AG08395 (cell line): ENCODE measurements around the gene ANO1.

ENCODE experiments used
- DNase-seq: peaks from one replicate; pipeline ENCODE4 v3.0.0; 2012; ENCODE audit warnings: mixed read lengths, low spot score

ANO1 gene

GRCh38 chr11:70116386-70117065 lies 38.4 kb downstream of the ANO1 start:
- DNase-seq = no peak

- no peak for DNase-seq
Measured at GRCh38 chr11:70117567-70118145, 39.5 kb downstream of the ANO1 start.

GRCh38 chr11:70118642-70119041 lies 40.5 kb downstream of the ANO1 start:
- DNase-seq = no peak

GRCh38 chr11:70119502-70119901 lies 41.4 kb downstream of the ANO1 start:
- DNase-seq = no peak

- no peak for DNase-seq
Measured at GRCh38 chr11:70120674-70121073, 42.6 kb downstream of the ANO1 start.

- DNase-seq = no peak
Measured at GRCh38 chr11:70122490-70123198, 44.5 kb downstream of the ANO1 start.

- DNase-seq = no peak
Measured at GRCh38 chr11:70123711-70124110, 45.6 kb downstream of the ANO1 start.

GRCh38 chr11:70124321-70125000 lies 46.3 kb downstream of the ANO1 start:
- DNase-seq = no peak

- no peak for DNase-seq
Measured at GRCh38 chr11:70126494-70126893, 48.4 kb downstream of the ANO1 start.

- no peak for DNase-seq
Measured at GRCh38 chr11:70127653-70128434, 49.7 kb downstream of the ANO1 start.

GRCh38 chr11:70128435-70128906 lies 50.4 kb downstream of the ANO1 start:
- peak; percentile 11 for DNase-seq

- DNase-seq = no peak
Measured at GRCh38 chr11:70129051-70129592, 51.0 kb downstream of the ANO1 start.

- no peak for DNase-seq
Measured at GRCh38 chr11:70130636-70131035, 52.5 kb downstream of the ANO1 start.

- DNase-seq = no peak
Measured at GRCh38 chr11:70131606-70132190, 53.6 kb downstream of the ANO1 start.

- no peak for DNase-seq
Measured at GRCh38 chr11:70132641-70133040, 54.5 kb downstream of the ANO1 start.

- no peak for DNase-seq
Measured at GRCh38 chr11:70133771-70134335, 55.7 kb downstream of the ANO1 start.

- DNase-seq = no peak
Measured at GRCh38 chr11:70134490-70134889, 56.4 kb downstream of the ANO1 start.

- DNase-seq = no peak
Measured at GRCh38 chr11:70135142-70135541, 57.0 kb downstream of the ANO1 start.

GRCh38 chr11:70135625-70136059 lies 57.5 kb downstream of the ANO1 start:
- no peak for DNase-seq

GRCh38 chr11:70137383-70137782 lies 59.3 kb downstream of the ANO1 start:
- DNase-seq = no peak

- DNase-seq = no peak
Measured at GRCh38 chr11:70138403-70138802, 60.3 kb downstream of the ANO1 start.
